Keratinocyte (primary cell): ENCODE data around the gene SRD5A1.

ENCODE experiments used
- EZH2 ChIP-seq: IDR thresholded peaks from one replicate; pipeline ENCODE4 v1.6.1; 2012; ENCODE audit warnings: inconsistent platforms, mild to moderate bottlenecking, low read length, moderate library complexity
- TF ChIP-seq, protein P1 (sequence below), 3 experiments: IDR thresholded peaks in 1 of 3; conservative IDR thresholded peaks in 1 of 3; optimal IDR thresholded peaks in 1 of 3; 2 replicates in 2 of 3; 3 replicates in 1 of 3; pipeline versions ENCODE3 to v1.5.1; 2011; ENCODE audit warnings: low read length in 3 of 3, mild to moderate bottlenecking in 3 of 3, moderate library complexity in 2 of 3, control low read depth in 1 of 3, inconsistent platforms in 1 of 3; ENCODE audit not compliant: insufficient read depth in 2 of 3; ENCODE audit errors: extremely low read depth in 1 of 3

GRCh38 chr5:6683241-6683640 is 50.0 kb downstream of the SRD5A1 start:
- TF ChIP-seq, protein P1, sequence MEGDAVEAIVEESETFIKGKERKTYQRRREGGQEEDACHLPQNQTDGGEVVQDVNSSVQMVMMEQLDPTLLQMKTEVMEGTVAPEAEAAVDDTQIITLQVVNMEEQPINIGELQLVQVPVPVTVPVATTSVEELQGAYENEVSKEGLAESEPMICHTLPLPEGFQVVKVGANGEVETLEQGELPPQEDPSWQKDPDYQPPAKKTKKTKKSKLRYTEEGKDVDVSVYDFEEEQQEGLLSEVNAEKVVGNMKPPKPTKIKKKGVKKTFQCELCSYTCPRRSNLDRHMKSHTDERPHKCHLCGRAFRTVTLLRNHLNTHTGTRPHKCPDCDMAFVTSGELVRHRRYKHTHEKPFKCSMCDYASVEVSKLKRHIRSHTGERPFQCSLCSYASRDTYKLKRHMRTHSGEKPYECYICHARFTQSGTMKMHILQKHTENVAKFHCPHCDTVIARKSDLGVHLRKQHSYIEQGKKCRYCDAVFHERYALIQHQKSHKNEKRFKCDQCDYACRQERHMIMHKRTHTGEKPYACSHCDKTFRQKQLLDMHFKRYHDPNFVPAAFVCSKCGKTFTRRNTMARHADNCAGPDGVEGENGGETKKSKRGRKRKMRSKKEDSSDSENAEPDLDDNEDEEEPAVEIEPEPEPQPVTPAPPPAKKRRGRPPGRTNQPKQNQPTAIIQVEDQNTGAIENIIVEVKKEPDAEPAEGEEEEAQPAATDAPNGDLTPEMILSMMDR (optimal IDR thresholded peaks at IDR 0.05 in 1 of 3, IDR thresholded peaks at IDR 0.05 in 1 of 3, conservative IDR thresholded peaks at IDR 0.05 in 1 of 3; ENCODE audit: extremely low read depth in 1 of 3, insufficient read depth in 2 of 3, low read length in 3 of 3): no peak
- TF ChIP-seq EZH2: no peak
